OCI-LY1 (cell line): Measurements from ENCODE around the gene FBXO11.

Experiments used
- H2AFZ ChIP-seq: fragments of 200-600 bp; sonication (generic), shearing (Covaris generic); 2 replicates; pipeline ENCODE4 v1.6.0; 2014; ENCODE audit warnings: antibody characterized with exemption, mild to moderate bottlenecking, low read length
- H3F3A ChIP-seq: fragments of 200-600 bp; sonication (generic), shearing (Covaris generic); 2 replicates; pipeline ENCODE4 v1.6.0; 2014; ENCODE audit warnings: mild to moderate bottlenecking, antibody characterized with exemption, low read length, moderate library complexity; ENCODE audit not compliant: insufficient read depth
- H3K27ac ChIP-seq: fragments of 200-600 bp; sonication (generic); 2 replicates; pipeline ENCODE4 v1.5.1; 2014; ENCODE audit warnings: low read length, mixed run types, mild to moderate bottlenecking, low read depth; ENCODE audit not compliant: poor library complexity, severe bottlenecking
- H3K27me3 ChIP-seq: fragments of 200-600 bp; sonication (generic); 2 replicates; pipeline ENCODE4 v1.6.0; 2014; ENCODE audit warnings: antibody characterized with exemption, mild to moderate bottlenecking, low read length, moderate library complexity; ENCODE audit not compliant: insufficient read depth
- H3K36me3 ChIP-seq: fragments of 200-600 bp; sonication (generic); 2 replicates; pipeline ENCODE4 v1.6.1; 2014; ENCODE audit warnings: mild to moderate bottlenecking, antibody characterized with exemption, low read length, moderate library complexity, mixed read lengths; ENCODE audit not compliant: insufficient read depth
- H3K4me1 ChIP-seq: fragments of 200-600 bp; sonication (generic); 2 replicates; pipeline ENCODE4 v1.5.1; 2014; ENCODE audit warnings: mild to moderate bottlenecking, low read length, moderate library complexity; ENCODE audit not compliant: insufficient read depth, severe bottlenecking
- H3K4me2 ChIP-seq: fragments of 200-600 bp; sonication (generic), shearing (Covaris generic); 2 replicates; pipeline ENCODE4 v1.6.1; 2014; ENCODE audit warnings: low read length
- H3K4me3 ChIP-seq: fragments of 200-600 bp; sonication (generic); 2 replicates; pipeline ENCODE4 v1.5.1; 2014; ENCODE audit warnings: low read length, low read depth, mild to moderate bottlenecking, mixed read lengths; ENCODE audit not compliant: poor library complexity, severe bottlenecking
- H3K79me2 ChIP-seq: fragments of 200-600 bp; shearing (Covaris generic); 2 replicates; pipeline ENCODE4 v1.6.1; 2016; ENCODE audit warnings: mixed run types, low read length, mixed read lengths; ENCODE audit not compliant: insufficient read depth
- H3K9ac ChIP-seq: fragments of 200-600 bp; sonication (generic), shearing (Covaris generic); 2 replicates; pipeline ENCODE4 v1.6.1; 2014; ENCODE audit warnings: mild to moderate bottlenecking, low read length, mixed read lengths
- H3K9me2 ChIP-seq: fragments of 200-600 bp; sonication (generic), shearing (Covaris generic); 2 replicates; pipeline ENCODE4 v1.6.1; 2014; ENCODE audit warnings: low read depth, mild to moderate bottlenecking, low read length, mixed read lengths
- H3K9me3 ChIP-seq: fragments of 200-600 bp; shearing (Covaris generic); 2 replicates; pipeline ENCODE4 v1.6.1; 2014; ENCODE audit warnings: low read length, mixed read lengths
- H4K20me1 ChIP-seq: fragments of 200-600 bp; sonication (generic), shearing (Covaris generic); 2 replicates; pipeline ENCODE4 v1.6.0; 2016; ENCODE audit warnings: mild to moderate bottlenecking, low read length; ENCODE audit not compliant: insufficient read depth
- EZH2 ChIP-seq: fragments of 200-600 bp; sonication (generic), shearing (Covaris generic); IDR thresholded peaks from 2 replicates; pipeline ENCODE4 v1.8.0; 2017; ENCODE audit warnings: borderline replicate concordance, mixed run types, mild to moderate bottlenecking, antibody characterized with exemption, low read length, moderate library complexity, mixed read lengths
- TF ChIP-seq, protein P1 (sequence below): fragments of 200-600 bp; sonication (generic), shearing (Covaris generic); IDR thresholded peaks from 2 replicates; pipeline ENCODE4 v1.5.1; 2017; ENCODE audit warnings: mild to moderate bottlenecking, antibody characterized with exemption, low read length, moderate library complexity, mixed read lengths

FBXO11 gene

DNA sequence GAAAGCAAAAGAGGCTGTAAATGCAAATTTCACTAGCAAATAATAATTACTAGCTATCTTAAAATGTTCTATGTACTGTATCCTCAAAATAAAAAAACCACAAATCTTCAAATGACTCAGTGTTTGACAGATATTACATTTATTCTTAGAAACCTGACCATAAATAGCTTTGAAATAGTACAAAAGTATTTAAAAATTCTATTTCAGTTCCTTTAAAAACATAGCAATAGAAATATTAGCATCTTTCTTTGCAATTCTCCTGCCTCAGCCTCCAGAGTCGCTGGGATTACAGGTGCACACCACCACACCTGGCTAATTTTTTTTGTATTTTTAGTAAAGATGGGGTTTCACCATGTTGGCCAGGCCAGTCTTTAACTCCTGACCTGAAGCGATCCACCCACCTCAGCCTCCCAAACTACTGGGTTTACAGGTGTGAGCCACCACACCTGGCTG, 72.8 kb downstream of the FBXO11 start:
- Histone ChIP-seq H3F3A (no peaks in the 10 kb centered on the region), H3K4me1 (no peaks in the 10 kb centered on the region), H3K36me3 (peaks cover 92% of the 10 kb centered on the region), H3K9ac (no peak overlapping the region), H3K4me3 (no peak overlapping the region), H4K20me1 (no peaks in the 10 kb centered on the region), H3K27ac (no peak overlapping the region), H2AFZ (no peak overlapping the region), H3K79me2 (no peaks in the 10 kb centered on the region), H3K27me3 (no peaks in the 10 kb centered on the region), H3K9me3 (no peaks in the 10 kb centered on the region), H3K4me2 (no peak overlapping the region), H3K9me2 (no peaks in the 10 kb centered on the region)
- TF ChIP-seq, protein P1, sequence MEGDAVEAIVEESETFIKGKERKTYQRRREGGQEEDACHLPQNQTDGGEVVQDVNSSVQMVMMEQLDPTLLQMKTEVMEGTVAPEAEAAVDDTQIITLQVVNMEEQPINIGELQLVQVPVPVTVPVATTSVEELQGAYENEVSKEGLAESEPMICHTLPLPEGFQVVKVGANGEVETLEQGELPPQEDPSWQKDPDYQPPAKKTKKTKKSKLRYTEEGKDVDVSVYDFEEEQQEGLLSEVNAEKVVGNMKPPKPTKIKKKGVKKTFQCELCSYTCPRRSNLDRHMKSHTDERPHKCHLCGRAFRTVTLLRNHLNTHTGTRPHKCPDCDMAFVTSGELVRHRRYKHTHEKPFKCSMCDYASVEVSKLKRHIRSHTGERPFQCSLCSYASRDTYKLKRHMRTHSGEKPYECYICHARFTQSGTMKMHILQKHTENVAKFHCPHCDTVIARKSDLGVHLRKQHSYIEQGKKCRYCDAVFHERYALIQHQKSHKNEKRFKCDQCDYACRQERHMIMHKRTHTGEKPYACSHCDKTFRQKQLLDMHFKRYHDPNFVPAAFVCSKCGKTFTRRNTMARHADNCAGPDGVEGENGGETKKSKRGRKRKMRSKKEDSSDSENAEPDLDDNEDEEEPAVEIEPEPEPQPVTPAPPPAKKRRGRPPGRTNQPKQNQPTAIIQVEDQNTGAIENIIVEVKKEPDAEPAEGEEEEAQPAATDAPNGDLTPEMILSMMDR, result no peak
- TF ChIP-seq EZH2, result no peak

- no peak overlapping the region for H3K27ac ChIP-seq
- H3K36me3 ChIP-seq, result peaks cover 89% of the 10 kb centered on the region
- H3K9me2 ChIP-seq, result no peaks in the 10 kb centered on the region
- H2AFZ ChIP-seq, result no peak overlapping the region
- H3K27me3 ChIP-seq, result no peaks in the 10 kb centered on the region
- H3K9me3 ChIP-seq, result no peaks in the 10 kb centered on the region
- H3K79me2 ChIP-seq, result no peaks in the 10 kb centered on the region
- TF ChIP-seq, protein P1, result no peak
- no peak for TF ChIP-seq EZH2
- no peaks in the 10 kb centered on the region for H3K4me1 ChIP-seq
- no peaks in the 10 kb centered on the region for H4K20me1 ChIP-seq
- no peak overlapping the region for H3K9ac ChIP-seq
- H3F3A ChIP-seq, result no peaks in the 10 kb centered on the region
- no peak overlapping the region for H3K4me3 ChIP-seq
- H3K4me2 ChIP-seq, result no peak overlapping the region
These were observed 83.8 kb downstream of the FBXO11 start for GRCh38 chr2:47822518-47822917.

GRCh38 chr2:47819834-47820233, 86.5 kb downstream of the FBXO11 start:
- no peak overlapping the region for H2AFZ ChIP-seq
- H3K9me3 ChIP-seq, result no peaks in the 10 kb centered on the region
- H3K4me3 ChIP-seq, result no peak overlapping the region
- no peak overlapping the region for H3K27ac ChIP-seq
- H3K27me3 ChIP-seq, result no peaks in the 10 kb centered on the region
- H3K36me3 ChIP-seq, result peaks cover 94% of the 10 kb centered on the region
- TF ChIP-seq, protein P1, result no peak
- TF ChIP-seq EZH2, result no peak
- H3K9me2 ChIP-seq, result no peaks in the 10 kb centered on the region
- no peak overlapping the region for H3K4me2 ChIP-seq
- no peak overlapping the region for H3K9ac ChIP-seq
- H3K79me2 ChIP-seq, result no peaks in the 10 kb centered on the region
- H4K20me1 ChIP-seq, result no peaks in the 10 kb centered on the region
- no peaks in the 10 kb centered on the region for H3K4me1 ChIP-seq
- H3F3A ChIP-seq, result no peaks in the 10 kb centered on the region
